Measurements from ENCODE around the gene SAMM50.

SAMM50 gene

GRCh38 chr22:43996170-43996980 is 41.1 kb downstream of the SAMM50 start:
- H3K9me3 ChIP-seq (replicated peaks; ENCODE audit: low read length), result no peaks in the 10 kb centered on the region
- H3K36me3 ChIP-seq (ENCODE audit: insufficient read depth, low read length), result peaks cover 68% of the 10 kb centered on the region
- H3K4me3 ChIP-seq (ENCODE audit: low read length), result no peak overlapping the region
- no peaks in the 10 kb centered on the region for H3K27me3 ChIP-seq (ENCODE audit: control insufficient read depth, insufficient read depth, low read length)
- peaks cover 4% of the 10 kb centered on the region for H3K4me1 ChIP-seq (ENCODE audit: control insufficient read depth, insufficient read depth, low read length)
- H3K4me2 ChIP-seq (ENCODE audit: low read length), result no peak overlapping the region
- no peak overlapping the region for H3K9ac ChIP-seq (ENCODE audit: low read depth, low read length)

- Histone ChIP-seq H3K4me3 (ENCODE audit: low read length) (no peak overlapping the region), H3K36me3 (ENCODE audit: insufficient read depth, low read length) (peaks cover 63% of the 10 kb centered on the region), H3K9ac (ENCODE audit: low read depth, low read length) (no peak overlapping the region), H3K27me3 (ENCODE audit: control insufficient read depth, insufficient read depth, low read length) (no peaks in the 10 kb centered on the region), H3K4me2 (ENCODE audit: low read length) (no peak overlapping the region), H3K4me1 (ENCODE audit: control insufficient read depth, insufficient read depth, low read length) (peaks cover 4% of the 10 kb centered on the region), H3K9me3 (replicated peaks; ENCODE audit: low read length) (no peaks in the 10 kb centered on the region)
Measured at GRCh38 chr22:43996981-43997265, 41.7 kb downstream of the SAMM50 start.

GRCh38 chr22:43998679-43999264 is 43.5 kb downstream of the SAMM50 start:
- Histone ChIP-seq H3K4me2 (ENCODE audit: low read length) (no peak overlapping the region), H3K9me3 (replicated peaks; ENCODE audit: low read length) (no peaks in the 10 kb centered on the region), H3K4me1 (ENCODE audit: control insufficient read depth, insufficient read depth, low read length) (no peaks in the 10 kb centered on the region), H3K27me3 (ENCODE audit: control insufficient read depth, insufficient read depth, low read length) (no peaks in the 10 kb centered on the region), H3K9ac (ENCODE audit: low read depth, low read length) (no peak overlapping the region), H3K4me3 (ENCODE audit: low read length) (no peak overlapping the region), H3K36me3 (ENCODE audit: insufficient read depth, low read length) (peaks cover 51% of the 10 kb centered on the region)

GRCh38 chr22:43999378-43999777 is 44.1 kb downstream of the SAMM50 start:
- Histone ChIP-seq H3K4me1 (ENCODE audit: control insufficient read depth, insufficient read depth, low read length) (no peaks in the 10 kb centered on the region), H3K27me3 (ENCODE audit: control insufficient read depth, insufficient read depth, low read length) (no peaks in the 10 kb centered on the region), H3K9ac (ENCODE audit: low read depth, low read length) (no peak overlapping the region), H3K36me3 (ENCODE audit: insufficient read depth, low read length) (peaks cover 46% of the 10 kb centered on the region), H3K4me2 (ENCODE audit: low read length) (no peak overlapping the region), H3K4me3 (ENCODE audit: low read length) (no peak overlapping the region), H3K9me3 (replicated peaks; ENCODE audit: low read length) (no peaks in the 10 kb centered on the region)

- Histone ChIP-seq H3K9me3 (replicated peaks; ENCODE audit: low read length) (no peaks in the 10 kb centered on the region), H3K36me3 (ENCODE audit: insufficient read depth, low read length) (peaks cover 39% of the 10 kb centered on the region), H3K4me1 (ENCODE audit: control insufficient read depth, insufficient read depth, low read length) (no peaks in the 10 kb centered on the region), H3K9ac (ENCODE audit: low read depth, low read length) (no peak overlapping the region), H3K27me3 (ENCODE audit: control insufficient read depth, insufficient read depth, low read length) (no peaks in the 10 kb centered on the region), H3K4me3 (ENCODE audit: low read length) (no peak overlapping the region), H3K4me2 (ENCODE audit: low read length) (no peak overlapping the region)
Measured at GRCh38 chr22:44000123-44000522, 44.9 kb downstream of the SAMM50 start.

- H3K27me3 ChIP-seq (ENCODE audit: control insufficient read depth, insufficient read depth, low read length), result no peaks in the 10 kb centered on the region
- no peak overlapping the region for H3K4me3 ChIP-seq (ENCODE audit: low read length)
- H3K9ac ChIP-seq (ENCODE audit: low read depth, low read length), result no peak overlapping the region
- H3K9me3 ChIP-seq (replicated peaks; ENCODE audit: low read length), result no peaks in the 10 kb centered on the region
- H3K4me1 ChIP-seq (ENCODE audit: control insufficient read depth, insufficient read depth, low read length), result no peaks in the 10 kb centered on the region
- H3K4me2 ChIP-seq (ENCODE audit: low read length), result no peak overlapping the region
- H3K36me3 ChIP-seq (ENCODE audit: insufficient read depth, low read length), result peaks cover 26% of the 10 kb centered on the region
Measured at GRCh38 chr22:44001521-44001920, 46.3 kb downstream of the SAMM50 start.

GRCh38 chr22:44002324-44002723 is 47.1 kb downstream of the SAMM50 start:
- H3K9me3 ChIP-seq (replicated peaks; ENCODE audit: low read length), result no peaks in the 10 kb centered on the region
- no peak overlapping the region for H3K4me2 ChIP-seq (ENCODE audit: low read length)
- no peak overlapping the region for H3K4me3 ChIP-seq (ENCODE audit: low read length)
- peaks cover 18% of the 10 kb centered on the region for H3K36me3 ChIP-seq (ENCODE audit: insufficient read depth, low read length)
- no peak overlapping the region for H3K9ac ChIP-seq (ENCODE audit: low read depth, low read length)
- no peaks in the 10 kb centered on the region for H3K27me3 ChIP-seq (ENCODE audit: control insufficient read depth, insufficient read depth, low read length)
- no peaks in the 10 kb centered on the region for H3K4me1 ChIP-seq (ENCODE audit: control insufficient read depth, insufficient read depth, low read length)

- Histone ChIP-seq H3K9ac (ENCODE audit: low read depth, low read length) (no peak overlapping the region), H3K9me3 (replicated peaks; ENCODE audit: low read length) (no peaks in the 10 kb centered on the region), H3K4me1 (ENCODE audit: control insufficient read depth, insufficient read depth, low read length) (no peaks in the 10 kb centered on the region), H3K4me2 (ENCODE audit: low read length) (no peak overlapping the region), H3K36me3 (ENCODE audit: insufficient read depth, low read length) (peaks cover 15% of the 10 kb centered on the region), H3K27me3 (ENCODE audit: control insufficient read depth, insufficient read depth, low read length) (no peaks in the 10 kb centered on the region), H3K4me3 (ENCODE audit: low read length) (no peak overlapping the region)
Measured at GRCh38 chr22:44002997-44003396, 47.8 kb downstream of the SAMM50 start.

- Histone ChIP-seq H3K9me3 (replicated peaks; ENCODE audit: low read length) (no peaks in the 10 kb centered on the region), H3K4me1 (ENCODE audit: control insufficient read depth, insufficient read depth, low read length) (no peaks in the 10 kb centered on the region), H3K4me2 (ENCODE audit: low read length) (no peak overlapping the region), H3K27me3 (ENCODE audit: control insufficient read depth, insufficient read depth, low read length) (no peaks in the 10 kb centered on the region), H3K9ac (ENCODE audit: low read depth, low read length) (no peak overlapping the region), H3K36me3 (ENCODE audit: insufficient read depth, low read length) (peaks cover 9% of the 10 kb centered on the region), H3K4me3 (ENCODE audit: low read length) (no peak overlapping the region)
Measured at GRCh38 chr22:44003405-44004103, 48.3 kb downstream of the SAMM50 start.

- Histone ChIP-seq H3K36me3 (ENCODE audit: insufficient read depth, low read length) (peaks cover 4% of the 10 kb centered on the region), H3K27me3 (ENCODE audit: control insufficient read depth, insufficient read depth, low read length) (no peaks in the 10 kb centered on the region), H3K4me2 (ENCODE audit: low read length) (no peak overlapping the region), H3K9ac (ENCODE audit: low read depth, low read length) (no peak overlapping the region), H3K4me1 (ENCODE audit: control insufficient read depth, insufficient read depth, low read length) (no peaks in the 10 kb centered on the region), H3K9me3 (replicated peaks; ENCODE audit: low read length) (no peaks in the 10 kb centered on the region), H3K4me3 (ENCODE audit: low read length) (no peak overlapping the region)
Measured at GRCh38 chr22:44004104-44004460, 48.8 kb downstream of the SAMM50 start.

GRCh38 chr22:44005524-44005923 is 50.3 kb downstream of the SAMM50 start:
- Histone ChIP-seq H3K4me3 (ENCODE audit: low read length) (no peak overlapping the region), H3K4me1 (ENCODE audit: control insufficient read depth, insufficient read depth, low read length) (no peaks in the 10 kb centered on the region), H3K36me3 (ENCODE audit: insufficient read depth, low read length) (no peaks in the 10 kb centered on the region), H3K9me3 (replicated peaks; ENCODE audit: low read length) (no peaks in the 10 kb centered on the region), H3K4me2 (ENCODE audit: low read length) (no peak overlapping the region), H3K9ac (ENCODE audit: low read depth, low read length) (no peak overlapping the region), H3K27me3 (ENCODE audit: control insufficient read depth, insufficient read depth, low read length) (no peaks in the 10 kb centered on the region)

- no peaks in the 10 kb centered on the region for H3K4me1 ChIP-seq (ENCODE audit: control insufficient read depth, insufficient read depth, low read length)
- H3K9me3 ChIP-seq (replicated peaks; ENCODE audit: low read length), result no peaks in the 10 kb centered on the region
- H3K36me3 ChIP-seq (ENCODE audit: insufficient read depth, low read length), result no peaks in the 10 kb centered on the region
- no peak overlapping the region for H3K4me2 ChIP-seq (ENCODE audit: low read length)
- no peak overlapping the region for H3K9ac ChIP-seq (ENCODE audit: low read depth, low read length)
- H3K27me3 ChIP-seq (ENCODE audit: control insufficient read depth, insufficient read depth, low read length), result no peaks in the 10 kb centered on the region
- H3K4me3 ChIP-seq (ENCODE audit: low read length), result no peak overlapping the region
Measured at GRCh38 chr22:44012162-44012561, 56.9 kb downstream of the SAMM50 start.

Measured in skeletal muscle satellite cell (primary cell).